Mucosa of stomach (tissue), 1 donor: ENCODE results near the gene FRS3.

Experiments
- H3K27me3 ChIP-seq: one replicate; pipeline ENCODE4 v1.7.0; 2013; ENCODE audit warnings: mild to moderate bottlenecking, low read length; ENCODE audit not compliant: control insufficient read depth, insufficient read depth
- H3K36me3 ChIP-seq: one replicate; pipeline ENCODE4 v1.7.0; 2013; ENCODE audit warnings: low read length; ENCODE audit not compliant: control insufficient read depth, insufficient read depth
- H3K4me1 ChIP-seq: one replicate; pipeline ENCODE4 v1.7.0; 2013; ENCODE audit warnings: mild to moderate bottlenecking, low read length; ENCODE audit not compliant: control insufficient read depth, insufficient read depth
- H3K4me3 ChIP-seq: one replicate; pipeline ENCODE4 v1.7.0; 2013; ENCODE audit warnings: low read length
- H3K9ac ChIP-seq: one replicate; pipeline ENCODE4 v1.7.0; 2013; ENCODE audit warnings: mild to moderate bottlenecking, low read length, moderate library complexity
- H3K9me3 ChIP-seq: one replicate; pipeline ENCODE4 v1.7.0; 2013; ENCODE audit warnings: mild to moderate bottlenecking, low read length, moderate library complexity; ENCODE audit not compliant: control insufficient read depth
- donor health status: Pancreatic carcinoma.

The FRS3 gene

DNA sequence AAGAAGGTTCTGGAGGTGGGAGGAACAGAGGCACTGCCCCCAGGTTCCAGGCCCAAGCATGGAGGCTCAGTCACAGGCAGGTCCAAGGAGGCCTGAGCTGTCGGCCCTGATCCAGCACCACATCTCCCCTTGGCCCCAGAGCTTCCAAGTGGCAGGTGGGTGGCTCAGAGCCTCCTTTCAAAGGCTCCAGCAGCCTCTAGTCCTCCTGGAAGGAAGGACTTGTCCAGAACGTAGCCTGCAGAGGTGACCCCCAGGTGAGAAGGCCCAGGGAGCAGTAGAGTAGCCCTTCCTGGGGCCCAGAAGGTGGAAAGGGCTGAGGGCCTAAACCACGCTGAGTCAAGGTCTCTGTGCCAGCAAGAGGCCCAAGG lies 52.0 kb downstream of the FRS3 start:
- Histone ChIP-seq H3K9me3 (no peaks in the 10 kb centered on the region), H3K27me3 (no peaks in the 10 kb centered on the region), H3K36me3 (no peaks in the 10 kb centered on the region), H3K4me3 (no peak overlapping the region), H3K4me1 (peaks cover 52% of the 10 kb centered on the region), H3K9ac (peak overlapping the region; percentile 40)

DNA sequence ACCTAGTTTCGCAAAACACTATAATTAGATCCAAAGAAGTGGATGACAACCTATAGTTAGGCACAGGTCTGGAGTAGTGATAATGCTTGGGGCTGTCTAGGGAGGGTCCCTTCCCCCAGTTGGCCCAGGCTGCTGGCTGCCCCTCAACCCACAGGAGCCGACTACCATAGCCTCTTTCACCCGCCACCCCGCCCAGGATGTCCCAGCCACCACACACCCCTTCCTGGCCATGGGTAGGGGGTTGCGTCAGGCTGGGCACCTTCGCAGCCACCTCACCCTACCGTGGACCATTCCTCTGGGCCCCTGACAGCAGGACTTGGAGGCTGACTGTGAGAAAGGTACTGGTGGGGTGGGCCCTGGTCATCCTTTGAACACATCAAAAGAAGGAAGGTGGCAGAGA lies 52.8 kb downstream of the FRS3 start:
- Histone ChIP-seq H3K4me3 (no peak overlapping the region), H3K9ac (no peak overlapping the region), H3K36me3 (no peaks in the 10 kb centered on the region), H3K9me3 (no peaks in the 10 kb centered on the region), H3K4me1 (peaks cover 48% of the 10 kb centered on the region), H3K27me3 (no peaks in the 10 kb centered on the region)

DNA sequence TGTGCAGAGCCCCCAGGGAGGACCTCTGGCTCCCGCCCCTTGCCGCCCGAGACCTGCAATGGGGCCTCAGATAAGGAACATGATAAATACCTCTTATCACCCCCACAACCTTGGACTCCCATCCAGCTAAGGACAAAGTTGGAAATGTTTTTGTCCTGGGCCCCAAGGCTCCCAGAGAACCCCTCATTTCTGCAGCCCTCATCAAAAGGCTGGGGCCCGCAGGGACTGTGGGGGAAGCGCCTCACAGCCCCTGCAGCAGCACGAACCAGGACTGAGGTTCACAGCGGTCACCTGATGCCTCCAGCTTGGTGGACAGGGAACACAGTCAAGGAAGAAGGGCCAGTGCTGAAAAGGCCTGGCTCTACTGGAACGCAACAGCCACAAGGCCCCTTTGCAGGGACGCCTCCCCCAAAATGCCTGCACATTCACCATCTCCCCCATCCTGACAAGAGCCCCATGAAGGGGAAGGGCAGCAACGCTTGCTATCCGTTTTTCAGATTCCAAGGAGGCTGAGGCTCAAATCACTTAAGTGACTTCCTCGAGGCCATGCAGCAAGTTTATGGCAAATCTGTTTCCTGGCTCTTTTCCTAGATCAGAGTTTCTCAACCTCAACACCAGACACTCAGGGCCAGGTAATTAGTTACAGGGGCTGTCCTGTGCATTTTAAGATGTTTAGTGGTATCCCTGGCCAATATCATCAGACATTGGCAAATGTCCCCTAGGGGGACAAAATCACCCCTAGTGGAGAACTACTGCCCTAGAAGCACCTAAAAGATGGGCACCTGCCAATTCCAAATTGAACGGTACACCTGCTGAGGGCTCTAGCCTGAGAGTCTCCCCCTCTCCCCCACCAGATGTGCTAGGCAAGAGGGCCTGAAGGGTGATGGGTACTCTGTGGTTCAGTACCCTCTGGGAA lies 54.9 kb downstream of the FRS3 start:
- Histone ChIP-seq H3K4me3 (no peak overlapping the region), H3K9me3 (no peaks in the 10 kb centered on the region), H3K27me3 (no peaks in the 10 kb centered on the region), H3K4me1 (peaks cover 42% of the 10 kb centered on the region), H3K36me3 (no peaks in the 10 kb centered on the region), H3K9ac (no peak overlapping the region)

DNA sequence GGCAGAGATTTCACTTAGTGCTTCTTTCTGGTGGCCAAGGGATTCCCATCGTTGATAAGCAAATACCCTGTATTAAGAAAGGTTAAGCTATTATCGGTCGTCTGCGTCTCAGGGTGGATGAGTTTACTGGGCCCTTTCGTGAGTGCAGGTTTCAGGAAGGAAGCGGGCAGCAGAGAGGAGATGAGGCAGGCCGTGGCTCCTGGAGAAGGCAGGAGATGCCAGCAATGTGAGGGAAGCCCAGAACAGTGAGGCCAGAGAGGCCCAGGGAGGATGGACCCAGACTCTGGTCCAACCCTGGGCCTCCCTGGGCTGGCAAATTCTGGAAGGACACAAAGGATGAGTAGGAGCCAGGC lies 55.5 kb downstream of the FRS3 start:
- H3K9ac ChIP-seq = no peak overlapping the region

DNA sequence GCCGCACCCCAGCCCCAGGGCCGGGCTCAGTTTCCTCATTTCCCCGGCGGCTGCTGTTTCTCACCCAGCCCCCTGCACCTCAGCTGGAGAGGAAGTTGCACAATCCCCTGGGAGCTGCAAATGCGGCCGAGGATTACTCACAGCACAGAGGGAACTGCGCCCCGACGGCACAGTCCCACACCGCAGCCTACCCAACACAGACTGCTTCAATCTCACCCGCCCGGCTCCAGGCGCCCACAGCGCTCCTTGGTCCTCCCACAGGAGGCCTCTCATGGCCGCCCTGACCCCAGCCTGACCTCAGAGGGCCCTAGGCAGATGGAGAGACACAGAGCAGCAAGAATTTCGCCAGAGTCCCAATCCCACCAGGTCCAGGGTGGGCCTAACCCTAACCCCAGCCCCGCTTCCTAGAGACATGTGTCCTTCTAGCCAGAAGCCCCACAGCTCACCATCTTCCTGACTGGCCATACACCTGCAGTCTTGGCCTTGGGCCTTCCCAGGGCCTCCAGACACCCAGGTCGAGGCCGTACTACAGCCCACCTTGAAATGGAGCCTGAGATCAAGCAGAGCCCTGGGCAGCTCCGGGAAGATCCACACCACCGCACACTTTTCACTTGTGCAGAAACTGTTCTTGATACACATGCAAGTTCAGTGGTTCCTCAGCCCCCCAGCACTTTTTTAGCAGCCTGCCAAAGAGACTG lies 56.0 kb downstream of the FRS3 start:
- Histone ChIP-seq H3K4me3 (no peak overlapping the region), H3K9me3 (no peaks in the 10 kb centered on the region), H3K36me3 (no peaks in the 10 kb centered on the region), H3K9ac (peak overlapping the region; percentile 23), H3K27me3 (no peaks in the 10 kb centered on the region), H3K4me1 (peaks cover 32% of the 10 kb centered on the region)

More for the DNA sequence above, 55.5 kb downstream of the FRS3 start:
- H3K4me3 ChIP-seq = no peak overlapping the region
- no peaks in the 10 kb centered on the region for H3K27me3 ChIP-seq
- H3K4me1 ChIP-seq = peaks cover 37% of the 10 kb centered on the region
- H3K36me3 ChIP-seq = no peaks in the 10 kb centered on the region
- no peaks in the 10 kb centered on the region for H3K9me3 ChIP-seq

DNA sequence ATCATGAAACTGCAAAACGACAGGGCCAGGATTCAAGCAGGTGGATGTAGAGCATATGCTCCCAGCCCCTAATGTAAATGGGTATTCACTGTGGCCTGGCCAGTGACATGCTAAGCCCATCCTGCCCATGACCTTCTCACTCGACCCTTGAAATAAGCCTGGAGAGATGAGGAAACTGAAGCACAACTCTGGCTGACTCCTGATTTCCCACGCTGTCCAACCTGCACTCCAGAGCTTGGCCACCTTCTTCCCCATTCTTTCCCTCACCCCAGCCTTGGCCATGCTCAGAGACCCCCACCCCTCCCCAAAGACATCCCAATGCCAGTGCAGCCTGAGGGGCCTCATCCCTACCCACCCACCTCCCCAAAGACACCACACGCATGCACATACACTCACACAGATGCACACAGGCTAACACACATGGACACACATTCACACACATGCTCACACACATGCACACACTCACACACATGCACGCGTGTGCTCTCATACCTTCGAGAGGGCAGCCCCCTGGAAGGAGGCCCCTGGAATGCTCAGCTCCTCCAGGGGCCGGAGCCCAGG lies 56.7 kb downstream of the FRS3 start:
- Histone ChIP-seq H3K36me3 (no peaks in the 10 kb centered on the region), H3K9me3 (no peaks in the 10 kb centered on the region), H3K4me3 (no peak overlapping the region), H3K27me3 (no peaks in the 10 kb centered on the region), H3K9ac (no peak overlapping the region), H3K4me1 (peaks cover 25% of the 10 kb centered on the region)

DNA sequence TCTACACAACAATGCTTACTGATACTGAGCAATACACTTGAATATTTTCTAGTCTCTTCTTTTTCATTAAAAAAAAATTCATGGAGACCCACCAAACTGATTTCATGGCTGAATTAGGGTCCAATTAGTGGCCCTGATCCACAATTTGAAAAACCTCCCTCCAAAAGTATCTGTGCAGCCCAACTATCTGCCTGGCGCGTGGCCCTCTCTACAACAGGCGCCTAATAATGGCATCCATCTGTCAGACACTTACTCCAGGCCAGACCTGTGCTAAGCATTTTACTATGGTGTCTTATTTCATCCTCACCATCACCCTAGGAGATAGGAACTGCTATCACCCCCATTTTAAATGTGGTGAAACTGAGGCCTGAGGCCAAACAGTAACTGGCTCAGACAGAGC lies 58.3 kb downstream of the FRS3 start:
- Histone ChIP-seq H3K9me3 (no peaks in the 10 kb centered on the region), H3K36me3 (no peaks in the 10 kb centered on the region), H3K4me3 (no peak overlapping the region), H3K9ac (no peak overlapping the region), H3K27me3 (no peaks in the 10 kb centered on the region), H3K4me1 (peaks cover 24% of the 10 kb centered on the region)

DNA sequence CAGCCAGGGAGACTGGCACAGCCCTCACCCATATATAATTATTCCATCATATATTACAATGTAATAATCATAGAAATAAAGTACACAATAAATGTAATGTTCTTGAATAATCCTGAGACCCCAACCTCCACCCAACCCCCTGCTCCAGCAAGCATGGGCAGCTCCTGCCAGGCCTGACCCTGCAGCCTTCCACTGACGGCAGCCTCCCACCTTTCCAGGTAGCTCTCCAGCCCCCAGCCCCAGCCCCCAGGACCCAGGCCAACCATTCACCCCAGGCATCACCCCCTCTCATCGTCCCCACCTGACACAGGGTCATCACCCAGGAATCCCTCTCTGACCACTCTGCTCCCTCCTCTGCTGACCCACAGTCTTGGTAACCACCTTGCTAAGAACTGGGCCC lies 58.9 kb downstream of the FRS3 start:
- Histone ChIP-seq H3K36me3 (no peaks in the 10 kb centered on the region), H3K4me1 (peaks cover 24% of the 10 kb centered on the region), H3K9ac (no peak overlapping the region), H3K9me3 (no peaks in the 10 kb centered on the region), H3K4me3 (no peak overlapping the region), H3K27me3 (no peaks in the 10 kb centered on the region)

DNA sequence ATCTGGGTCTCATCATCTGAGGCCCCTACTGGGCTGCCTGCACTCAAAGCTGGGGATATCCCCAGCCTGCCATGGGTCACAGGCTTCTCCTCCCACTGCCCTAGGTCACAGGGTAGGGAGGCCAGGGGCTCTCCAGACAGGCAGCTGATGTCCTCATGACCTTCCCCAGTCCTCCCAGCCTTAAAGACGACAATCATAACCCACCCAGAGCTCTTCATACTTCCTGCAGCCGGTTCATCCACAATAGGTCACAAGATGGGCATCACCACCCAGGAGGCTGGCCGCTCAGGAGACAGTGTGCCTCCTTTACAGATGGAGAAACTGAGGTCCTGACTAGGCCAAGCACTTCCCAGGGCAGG lies 59.5 kb downstream of the FRS3 start:
- H3K4me1 ChIP-seq = peaks cover 23% of the 10 kb centered on the region
- H3K9ac ChIP-seq = no peak overlapping the region
- H3K27me3 ChIP-seq = no peaks in the 10 kb centered on the region
- no peaks in the 10 kb centered on the region for H3K9me3 ChIP-seq
- H3K4me3 ChIP-seq = no peak overlapping the region
- no peaks in the 10 kb centered on the region for H3K36me3 ChIP-seq
